OCI-LY3 (cell line): ENCODE measurements around the gene AKR1A1.

Experiments
- CTCF ChIP-seq: fragments of 200-600, 300-600 bp; sonication (generic); IDR thresholded peaks from 2 replicates; pipeline ENCODE4 v1.5.1; 2014; ENCODE audit warnings: antibody characterized with exemption, low read length, low read depth
- EZH2phosphoT487 ChIP-seq: fragments of 200-600 bp; shearing (Covaris generic); IDR thresholded peaks from 2 replicates; pipeline ENCODE4 v1.6.1; 2018; ENCODE audit warnings: antibody characterized with exemption, mixed run types, low read depth

- no peak for TF ChIP-seq CTCF
- TF ChIP-seq EZH2phosphoT487 = no peak
Observed at GRCh38 chr1:45585496-45586075, 35.0 kb downstream of the AKR1A1 start.
